Liver (tissue), 9 donors: ENCODE results near the gene ZDHHC14. TPM values are rescaled to one million over a fixed set of nuclear protein-coding genes. Genes with fewer than 3 reads are reported as not detected.

Experiments
- DNase-seq: peaks from one replicate; pipeline ENCODE4 v3.0.0-alpha.2; 2017; ENCODE audit warnings: low spot score
- H3K27ac ChIP-seq, 2 donors: one replicate each; pipeline ENCODE4 v1.7.0; 2013; ENCODE audit warnings: inconsistent platforms in 2 of 2, low read length in 2 of 2, control low read depth in 1 of 2, low read depth in 1 of 2, mild to moderate bottlenecking in 1 of 2
- H3K27me3 ChIP-seq, 4 donors: one replicate each; pipeline versions ENCODE4 v1.6.1 to v1.7.0; 2013; ENCODE audit warnings: low read length in 3 of 4, inconsistent platforms in 1 of 4, mild to moderate bottlenecking in 1 of 4, moderate library complexity in 1 of 4; ENCODE audit not compliant: control insufficient read depth in 4 of 4, insufficient read depth in 4 of 4
- H3K36me3 ChIP-seq, 4 donors: one replicate each; pipeline versions ENCODE4 v1.6.1 to v1.7.0; 2013; ENCODE audit warnings: low read length in 3 of 4, mild to moderate bottlenecking in 3 of 4, low read depth in 1 of 4, moderate library complexity in 1 of 4; ENCODE audit not compliant: control insufficient read depth in 4 of 4, insufficient read depth in 3 of 4
- H3K4me1 ChIP-seq, 4 donors: one replicate each; pipeline versions ENCODE4 v1.6.1 to v1.7.0; 2013; ENCODE audit warnings: low read length in 3 of 4, mild to moderate bottlenecking in 3 of 4, moderate library complexity in 1 of 4; ENCODE audit not compliant: control insufficient read depth in 4 of 4, insufficient read depth in 4 of 4
- H3K4me3 ChIP-seq, 3 donors: one replicate each; pipeline versions ENCODE4 v1.6.1 to v1.7.0; 2013; ENCODE audit warnings: low read length in 3 of 3, control low read depth in 1 of 3, low read depth in 1 of 3, mild to moderate bottlenecking in 1 of 3
- H3K9ac ChIP-seq, 2 donors: one replicate each; pipeline ENCODE4 v1.7.0; 2013; ENCODE audit warnings: low read length in 2 of 2, mild to moderate bottlenecking in 2 of 2, moderate library complexity in 2 of 2, control low read depth in 1 of 2, low read depth in 1 of 2
- H3K9me3 ChIP-seq, 4 donors: one replicate each; pipeline versions ENCODE4 v1.6.1 to v1.7.0; 2013; ENCODE audit warnings: low read length in 3 of 4; ENCODE audit not compliant: control insufficient read depth in 4 of 4
- ATF3 ChIP-seq: IDR thresholded peaks from 2 replicates; pipeline ENCODE4 v1.6.1; 2016; ENCODE audit warnings: antibody characterized with exemption
- CTCF ChIP-seq: fragments of 150-350 bp; IDR thresholded peaks from 2 replicates; pipeline ENCODE4 v1.5.1; 2017; ENCODE audit warnings: improper control_type of control experiment, low read depth, low read length; ENCODE audit not compliant: missing input control
- EGR1 ChIP-seq, 2 donors: IDR thresholded peaks; 2 replicates each; pipeline ENCODE4 v1.6.1; 2016 to 2018; ENCODE audit warnings: antibody characterized with exemption in 2 of 2, low read depth in 2 of 2
- FOXA1 ChIP-seq: IDR thresholded peaks from 2 replicates; pipeline ENCODE4 v1.6.1; 2016; ENCODE audit warnings: antibody characterized with exemption
- GABPA ChIP-seq, 2 donors: IDR thresholded peaks in 1 of 2; conservative IDR thresholded peaks in 1 of 2; 2 replicates each; pipeline ENCODE4 v1.6.1; 2016; ENCODE audit warnings: antibody characterized with exemption in 2 of 2, mild to moderate bottlenecking in 1 of 2, moderate library complexity in 1 of 2
- HNF4A ChIP-seq, 2 donors: conservative IDR thresholded peaks; 2 replicates each; pipeline ENCODE4 v1.6.1; 2016; ENCODE audit warnings: antibody characterized with exemption in 2 of 2, mild to moderate bottlenecking in 2 of 2
- HNF4G ChIP-seq: IDR thresholded peaks from 2 replicates; pipeline ENCODE4 v1.6.1; 2016; ENCODE audit warnings: antibody characterized with exemption
- MAX ChIP-seq: IDR thresholded peaks from 2 replicates; pipeline ENCODE4 v1.6.1; 2016; ENCODE audit warnings: antibody characterized with exemption
- NR2F2 ChIP-seq: IDR thresholded peaks from 2 replicates; pipeline ENCODE4 v1.6.1; 2016; ENCODE audit warnings: antibody characterized with exemption
- RAD21 ChIP-seq, 2 donors: IDR thresholded peaks; 2 replicates each; pipeline ENCODE4 v1.6.1; 2016; ENCODE audit warnings: antibody characterized with exemption in 2 of 2, mild to moderate bottlenecking in 2 of 2
- REST ChIP-seq: IDR thresholded peaks from 2 replicates; pipeline ENCODE4 v1.6.1; 2016; ENCODE audit warnings: antibody characterized with exemption, mild to moderate bottlenecking
- RXRA ChIP-seq, 2 donors: IDR thresholded peaks; 2 replicates each; pipeline ENCODE4 v1.6.1; 2017 to 2018; ENCODE audit warnings: antibody characterized with exemption in 2 of 2, mild to moderate bottlenecking in 1 of 2
- SP1 ChIP-seq: IDR thresholded peaks from 2 replicates; pipeline ENCODE4 v1.6.1; 2018; ENCODE audit warnings: antibody characterized with exemption, mild to moderate bottlenecking
- TAF1 ChIP-seq: conservative IDR thresholded peaks from 2 replicates; pipeline ENCODE4 v1.6.1; 2016; ENCODE audit warnings: antibody characterized with exemption, mild to moderate bottlenecking
- YY1 ChIP-seq: IDR thresholded peaks from 2 replicates; pipeline ENCODE4 v1.6.1; 2016; ENCODE audit warnings: antibody characterized with exemption, mild to moderate bottlenecking
- ZBTB33 ChIP-seq: IDR thresholded peaks from 2 replicates; pipeline ENCODE4 v1.6.1; 2016; ENCODE audit warnings: antibody characterized with exemption
- WGBS: extraction: QIAGEN DNeasy Blood & Tissue Kit; methylation state at CpG from one replicate; pipeline ENCODE4 v1.1.7; 2013; 5-methylcytosine and 5-hydroxymethylcytosine counted together
- polyA plus RNA-seq, 2 donors: library from polyadenylated mRNA; stranded (reverse) in 1 of 2; unstranded in 1 of 2; fragments of 200-250 nt in 1 of 2; fragments of >200 nt in 1 of 2; fragmentation: Nextera tagmentation in 1 of 2; extraction: Ambion mirVana in 1 of 2; gene quantifications; one replicate each; pipeline versions ENCODE4 v1.2.1 to v1.2.3, GENCODE V29; 2013 to 2015
- total RNA-seq, 2 donors: library from RNA; depleted of rRNA; stranded (reverse); fragments of >200 nt; gene quantifications; one replicate each; pipeline ENCODE4 v1.2.3, GENCODE V29; 2014
- donor health status: healthy.
- donor health status: healthy.
- donor health status: healthy.
- donor health status: healthy.
- donor health status: healthy.

ZDHHC14 gene
- total and polyA plus RNA-seq, 4 donors = 4.4 to 11.7 (median 8.4) TPM

- TF ChIP-seq MAX = no peak
These were observed 56.0 kb downstream of the ZDHHC14 start (continued) for GRCh38 chr6:157436944-157437336.

- TF ChIP-seq RAD21 (IDR thresholded peaks at IDR 0.05) (peak; percentile 30 to 33), TAF1 (no peak), ZBTB33 (no peak), EGR1 (IDR thresholded peaks at IDR 0.05; ENCODE audit: low read depth in 2 of 2) (no peak), RXRA (IDR thresholded peaks at IDR 0.05) (peak; percentile 45 to 62), REST (no peak), HNF4A (conservative IDR thresholded peaks at IDR 0.05) (peak in 1 of 2 donors; percentile 21), NR2F2 (peak; percentile 14), SP1 (peak; percentile 8), MAX (no peak), GABPA (IDR thresholded peaks at IDR 0.05 in 1 of 2, conservative IDR thresholded peaks at IDR 0.05 in 1 of 2) (no peak)
- Histone ChIP-seq H3K9ac (no peak overlapping the region), H3K9me3 (no peaks in the 10 kb centered on the region), H3K36me3 (no peaks in the 10 kb centered on the region), H3K4me1 (peaks cover 6 to 40% (median 30%) of the 10 kb centered on the region in 4 donors), H3K27me3 (no peaks in the 10 kb centered on the region), H3K27ac (peak overlapping the region; percentile 33 to 59), H3K4me3 (no peak overlapping the region)
- WGBS = 39% methylated on average over 6 of the region's 6 CpGs
- no peak for DNase-seq
These were observed 57.7 kb downstream of the ZDHHC14 start for GRCh38 chr6:157438611-157439111.

- Histone ChIP-seq H3K27me3 (no peaks in the 10 kb centered on the region), H3K27ac (no peak overlapping the region), H3K9ac (no peak overlapping the region), H3K4me1 (peaks cover 0 to 27% (median 20%) of the 10 kb centered on the region in 4 donors), H3K4me3 (no peak overlapping the region), H3K36me3 (no peaks in the 10 kb centered on the region), H3K9me3 (no peaks in the 10 kb centered on the region)
- DNase-seq = no peak
- TF ChIP-seq FOXA1 (no peak), HNF4G (no peak), ATF3 (no peak), SP1 (no peak), MAX (no peak), RXRA (IDR thresholded peaks at IDR 0.05) (no peak), NR2F2 (no peak), EGR1 (IDR thresholded peaks at IDR 0.05; ENCODE audit: low read depth in 2 of 2) (no peak), YY1 (no peak), GABPA (IDR thresholded peaks at IDR 0.05 in 1 of 2, conservative IDR thresholded peaks at IDR 0.05 in 1 of 2) (no peak), REST (no peak), TAF1 (no peak), CTCF (no peak), HNF4A (conservative IDR thresholded peaks at IDR 0.05) (no peak), RAD21 (IDR thresholded peaks at IDR 0.05) (no peak)
- WGBS = 81% methylated on average over 1 of the region's 1 CpG
These were observed 59.2 kb downstream of the ZDHHC14 start for GRCh38 chr6:157440171-157440570.
